Urinary bladder (tissue), 4 donors: Measurements from ENCODE around the gene PHLDA3. TPM values are rescaled to one million over a fixed set of nuclear protein-coding genes. Genes with fewer than 3 reads are reported as not detected.

Source experiments
- DNase-seq: peaks from one replicate; pipeline ENCODE4 v3.0.0-alpha.2; 2015; ENCODE audit errors: extremely low spot score
- H3K27ac ChIP-seq: one replicate; pipeline ENCODE4 v1.5.1; 2013; ENCODE audit warnings: low read depth, mild to moderate bottlenecking, moderate library complexity
- H3K36me3 ChIP-seq: one replicate; pipeline ENCODE4 v1.6.1; 2013; ENCODE audit warnings: mild to moderate bottlenecking, moderate library complexity; ENCODE audit not compliant: insufficient read depth
- H3K4me1 ChIP-seq: one replicate; pipeline ENCODE4 v1.6.1; 2013; ENCODE audit warnings: mild to moderate bottlenecking, moderate library complexity; ENCODE audit not compliant: insufficient read depth
- H3K4me3 ChIP-seq: one replicate; pipeline ENCODE4 v1.5.1; 2013; ENCODE audit warnings: low read depth, low read length
- WGBS: extraction: QIAGEN DNeasy Blood & Tissue Kit; methylation state at CpG from one replicate; pipeline ENCODE4 v1.1.7; 2013; 5-methylcytosine and 5-hydroxymethylcytosine counted together
- polyA plus RNA-seq: library from polyadenylated mRNA; stranded (reverse); fragments of 200-250 nt; gene quantifications from one replicate; pipeline ENCODE4 v1.2.3, GENCODE V29; 2013
- total RNA-seq: library from RNA; depleted of rRNA; stranded (reverse); fragments of >200 nt; gene quantifications from one replicate; pipeline ENCODE4 v1.2.3, GENCODE V29; 2014
- donor health status: healthy with polysubstance abuse.
- donor health status: healthy.

PHLDA3 gene
- total and polyA plus RNA-seq, 2 donors: 15.2 to 134 TPM

GRCh38 chr1:201459775-201460174 is 9.2 kb downstream of the PHLDA3 start:
- DNase-seq: no peak
- H3K4me3 ChIP-seq: no peak overlapping the region
- H3K36me3 ChIP-seq: no peaks in the 10 kb centered on the region
- no peaks in the 10 kb centered on the region for H3K4me1 ChIP-seq
- 92% methylated on average over 5 of the region's 5 CpGs for WGBS
- H3K27ac ChIP-seq: no peak overlapping the region

- no peak for DNase-seq
- no peaks in the 10 kb centered on the region for H3K4me1 ChIP-seq
- 94% methylated on average over 3 of the region's 3 CpGs for WGBS
- H3K27ac ChIP-seq: no peak overlapping the region
- H3K4me3 ChIP-seq: no peak overlapping the region
- H3K36me3 ChIP-seq: no peaks in the 10 kb centered on the region
Observed at GRCh38 chr1:201459052-201459451, 9.9 kb downstream of the PHLDA3 start.

GRCh38 chr1:201457508-201457960 is 11.5 kb downstream of the PHLDA3 start:
- Histone ChIP-seq H3K27ac (no peak overlapping the region), H3K36me3 (no peaks in the 10 kb centered on the region), H3K4me3 (no peak overlapping the region), H3K4me1 (no peaks in the 10 kb centered on the region)
- 67% methylated on average over 4 of the region's 4 CpGs for WGBS
- no peak for DNase-seq

- no peak for DNase-seq
- Histone ChIP-seq H3K27ac (peak overlapping the region; percentile 75), H3K4me1 (no peaks in the 10 kb centered on the region), H3K4me3 (no peak overlapping the region), H3K36me3 (no peaks in the 10 kb centered on the region)
- 61% methylated on average over 11 of the region's 11 CpGs for WGBS
Observed at GRCh38 chr1:201456499-201457309, 12.3 kb downstream of the PHLDA3 start.

- no peak overlapping the region for H3K27ac ChIP-seq
- no peaks in the 10 kb centered on the region for H3K36me3 ChIP-seq
- H3K4me1 ChIP-seq: no peaks in the 10 kb centered on the region
- 87% methylated on average over 6 of the region's 6 CpGs for WGBS
- DNase-seq: no peak
- no peak overlapping the region for H3K4me3 ChIP-seq
Observed at GRCh38 chr1:201455098-201455497, 13.9 kb downstream of the PHLDA3 start.

- no peak overlapping the region for H3K27ac ChIP-seq
- H3K36me3 ChIP-seq: no peaks in the 10 kb centered on the region
- WGBS: 84% methylated on average over 4 of the region's 4 CpGs
- H3K4me3 ChIP-seq: no peak overlapping the region
- H3K4me1 ChIP-seq: no peaks in the 10 kb centered on the region
- DNase-seq: no peak
Observed at GRCh38 chr1:201454608-201455007, 14.4 kb downstream of the PHLDA3 start.

GRCh38 chr1:201452866-201453265 is 16.1 kb downstream of the PHLDA3 start:
- H3K27ac ChIP-seq: no peak overlapping the region
- no peaks in the 10 kb centered on the region for H3K4me1 ChIP-seq
- WGBS: 72% methylated on average over 4 of the region's 4 CpGs
- DNase-seq: no peak
- H3K4me3 ChIP-seq: no peak overlapping the region
- H3K36me3 ChIP-seq: no peaks in the 10 kb centered on the region

- no peak for DNase-seq
- Histone ChIP-seq H3K36me3 (no peaks in the 10 kb centered on the region), H3K27ac (no peak overlapping the region), H3K4me1 (no peaks in the 10 kb centered on the region), H3K4me3 (no peak overlapping the region)
- 11% methylated on average over 12 of the region's 12 CpGs for WGBS
Observed at GRCh38 chr1:201450721-201451291, 18.2 kb downstream of the PHLDA3 start.

GRCh38 chr1:201448990-201449389 is 20.0 kb downstream of the PHLDA3 start:
- 82% methylated on average over 5 of the region's 5 CpGs for WGBS
- Histone ChIP-seq H3K36me3 (no peaks in the 10 kb centered on the region), H3K4me1 (no peaks in the 10 kb centered on the region), H3K4me3 (no peak overlapping the region), H3K27ac (no peak overlapping the region)
- DNase-seq: no peak

GRCh38 chr1:201447903-201448871 is 20.8 kb downstream of the PHLDA3 start:
- DNase-seq: no peak
- H3K27ac ChIP-seq: no peak overlapping the region
- H3K36me3 ChIP-seq: no peaks in the 10 kb centered on the region
- 44% methylated on average over 20 of the region's 20 CpGs for WGBS
- H3K4me3 ChIP-seq: no peak overlapping the region
- H3K4me1 ChIP-seq: no peaks in the 10 kb centered on the region

GRCh38 chr1:201445310-201445709 is 23.7 kb downstream of the PHLDA3 start:
- WGBS: 93% methylated on average over 6 of the region's 6 CpGs
- Histone ChIP-seq H3K27ac (no peak overlapping the region), H3K36me3 (no peaks in the 10 kb centered on the region), H3K4me1 (no peaks in the 10 kb centered on the region), H3K4me3 (no peak overlapping the region)
- no peak for DNase-seq

- no peak overlapping the region for H3K4me3 ChIP-seq
- no peaks in the 10 kb centered on the region for H3K36me3 ChIP-seq
- DNase-seq: no peak
- H3K27ac ChIP-seq: no peak overlapping the region
- H3K4me1 ChIP-seq: no peaks in the 10 kb centered on the region
- 80% methylated on average over 4 of the region's 4 CpGs for WGBS
Observed at GRCh38 chr1:201444792-201445191, 24.2 kb downstream of the PHLDA3 start.

GRCh38 chr1:201443747-201444146 is 25.2 kb downstream of the PHLDA3 start:
- no peak overlapping the region for H3K27ac ChIP-seq
- H3K36me3 ChIP-seq: no peaks in the 10 kb centered on the region
- H3K4me3 ChIP-seq: no peak overlapping the region
- no peaks in the 10 kb centered on the region for H3K4me1 ChIP-seq
- DNase-seq: no peak
- 92% methylated on average over 7 of the region's 7 CpGs for WGBS
